Renal cortical epithelial cell (primary cell): ENCODE results near the gene POLR3GL. TPM values are rescaled to one million over a fixed set of nuclear protein-coding genes. Genes with fewer than 3 reads are reported as not detected.

Experiments
- DNase-seq: peaks from one replicate; pipeline ENCODE4 v3.0.0-alpha.2; 2011; ENCODE audit warnings: low read depth
- total RNA-seq: library from RNA; depleted of rRNA; stranded (reverse); fragments of >200 nt; gene quantifications from 2 replicates; pipeline ENCODE4 v1.2.3, GENCODE V29; 2014

The POLR3GL gene
- total RNA-seq, 1 donor from 2014 or later = 12.4 TPM

GRCh38 chr1:145974721-145975120 is 10.2 kb downstream of the POLR3GL start:
- DNase-seq = no peak

DNA sequence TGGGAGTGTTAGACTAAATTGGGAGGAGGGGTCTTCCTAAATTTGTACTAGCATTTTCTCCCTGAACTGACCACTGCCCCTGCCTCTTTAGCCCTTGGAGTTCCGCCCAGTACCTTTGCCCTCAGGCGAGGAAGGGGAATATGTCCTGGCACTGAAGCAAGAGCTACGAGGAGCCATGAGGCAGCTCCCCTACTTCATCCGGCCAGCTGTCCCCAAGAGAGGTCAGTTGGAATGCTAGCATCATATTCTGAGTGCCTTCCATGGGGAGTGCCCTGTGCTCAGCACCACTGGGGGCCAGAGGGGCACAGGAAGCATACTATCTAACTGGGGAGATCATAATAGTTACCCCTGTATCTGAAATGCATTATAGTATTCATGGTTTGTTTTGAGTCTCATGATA is 10.7 kb downstream of the POLR3GL start:
- no peak for DNase-seq

DNA sequence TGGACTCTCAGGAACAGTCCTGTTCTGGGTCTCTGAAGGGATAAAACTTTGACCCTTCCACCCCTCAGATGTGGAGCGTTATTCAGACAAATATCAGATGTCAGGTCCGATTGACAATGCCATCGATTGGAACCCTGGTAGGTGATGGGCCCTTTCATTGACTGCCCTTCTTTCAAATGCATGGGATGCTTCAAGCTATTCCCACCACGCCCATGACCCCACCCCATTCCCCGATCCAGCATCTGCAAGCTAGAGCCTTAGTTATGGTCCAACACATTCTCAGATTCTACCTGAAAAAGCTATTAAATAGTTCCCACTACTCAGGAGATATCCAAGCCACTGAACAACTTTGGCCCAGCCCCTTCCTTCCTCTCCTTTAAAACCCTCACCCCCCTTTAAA is 12.5 kb downstream of the POLR3GL start:
- DNase-seq = no peak

- DNase-seq = peak; percentile 76
Observed at GRCh38 chr1:145977486-145978470, 13.3 kb downstream of the POLR3GL start.

DNA sequence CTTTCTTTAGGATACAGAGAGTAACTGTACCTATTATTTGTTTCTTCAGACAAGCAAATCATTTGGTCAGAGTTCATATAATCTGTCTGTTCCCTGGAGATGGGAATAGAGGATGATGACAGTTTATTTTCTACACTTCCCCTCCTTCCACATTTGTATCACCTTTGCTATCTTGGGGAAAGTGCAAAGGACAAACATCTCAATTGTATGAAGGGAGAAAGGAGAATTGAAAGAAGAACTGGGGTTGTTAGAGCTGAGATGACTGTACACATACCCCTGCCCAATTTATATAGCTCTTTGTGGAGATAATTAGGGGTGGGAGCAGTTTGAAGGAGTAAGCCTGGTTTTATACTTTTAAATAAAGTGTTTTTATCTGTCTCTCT is 14.0 kb downstream of the POLR3GL start:
- no peak for DNase-seq

DNA sequence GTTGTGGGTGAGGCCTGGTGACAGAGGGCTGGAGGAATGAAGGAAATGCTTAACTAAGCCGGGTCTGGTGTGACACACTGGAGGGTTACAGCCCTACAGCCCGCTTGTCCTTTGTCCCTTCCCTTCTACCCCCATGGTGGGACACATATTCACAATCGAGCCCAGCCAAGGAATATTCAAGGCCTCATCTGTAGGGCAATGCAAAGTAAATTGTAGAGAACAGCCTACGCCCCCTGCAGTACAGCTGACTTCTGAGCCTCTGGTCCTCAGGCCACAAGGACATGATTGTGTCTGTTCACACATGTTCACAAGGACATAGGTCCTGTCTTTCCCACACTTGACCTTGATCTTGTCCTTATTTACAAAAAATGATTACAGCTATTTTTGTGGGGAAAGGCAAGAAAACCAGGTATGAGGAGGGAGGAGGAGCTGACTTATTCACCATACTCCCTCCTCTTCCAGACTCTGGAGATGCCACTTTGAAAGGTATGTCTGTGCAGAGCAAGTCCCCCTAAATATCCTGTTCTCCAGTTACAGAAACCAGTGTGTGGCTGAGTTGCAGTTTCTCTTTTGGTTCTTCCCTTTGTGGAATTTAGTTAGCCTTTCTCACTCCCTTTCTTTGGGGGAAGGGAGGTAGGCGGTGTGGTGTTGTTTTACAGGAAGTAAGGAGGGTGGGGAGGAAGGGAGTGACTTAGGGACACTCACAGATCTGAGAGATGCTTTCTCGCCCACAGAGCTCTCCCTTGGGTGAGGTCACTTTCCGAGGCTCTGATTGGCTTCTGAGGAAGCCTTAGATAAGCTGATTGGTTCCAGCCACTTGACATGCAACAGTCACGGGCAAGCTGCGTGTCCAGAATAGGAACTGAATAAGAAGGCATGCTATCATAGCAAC is 14.6 kb downstream of the POLR3GL start:
- peak; percentile 99 for DNase-seq

DNA sequence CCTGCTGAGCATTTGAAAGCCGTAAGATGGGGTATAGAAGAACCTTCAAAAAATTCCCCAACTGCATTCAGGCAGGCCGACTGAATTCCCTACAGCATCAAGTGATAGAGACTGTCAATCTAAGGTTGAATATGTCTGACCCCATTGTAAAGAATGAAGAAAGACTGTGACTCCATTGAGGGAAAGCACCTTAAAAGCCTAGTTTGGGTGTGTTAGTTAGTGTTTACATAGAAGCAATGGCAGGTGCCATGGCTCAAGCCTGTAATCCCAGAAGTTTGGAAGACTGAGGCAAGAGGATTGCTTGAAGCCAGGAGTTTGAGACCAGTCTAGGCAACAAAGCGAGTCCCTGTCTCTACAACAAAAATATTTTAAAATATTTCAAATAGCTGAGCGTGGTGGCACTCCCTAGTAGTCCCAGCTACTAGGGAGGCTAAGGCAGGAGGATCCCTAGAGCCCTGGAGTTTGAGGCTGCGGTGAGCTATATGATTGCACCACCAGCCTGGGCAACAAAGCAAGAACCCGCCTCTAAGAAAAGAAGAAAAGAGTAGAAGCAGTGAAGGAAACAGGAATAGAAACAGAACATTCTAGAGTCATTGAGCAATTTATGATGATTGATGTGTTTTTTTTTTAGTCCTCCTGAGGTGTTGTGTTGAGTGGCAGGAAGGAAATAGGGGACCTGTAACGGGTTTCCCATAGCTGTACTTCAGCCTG is 15.4 kb downstream of the POLR3GL start:
- no peak for DNase-seq

DNA sequence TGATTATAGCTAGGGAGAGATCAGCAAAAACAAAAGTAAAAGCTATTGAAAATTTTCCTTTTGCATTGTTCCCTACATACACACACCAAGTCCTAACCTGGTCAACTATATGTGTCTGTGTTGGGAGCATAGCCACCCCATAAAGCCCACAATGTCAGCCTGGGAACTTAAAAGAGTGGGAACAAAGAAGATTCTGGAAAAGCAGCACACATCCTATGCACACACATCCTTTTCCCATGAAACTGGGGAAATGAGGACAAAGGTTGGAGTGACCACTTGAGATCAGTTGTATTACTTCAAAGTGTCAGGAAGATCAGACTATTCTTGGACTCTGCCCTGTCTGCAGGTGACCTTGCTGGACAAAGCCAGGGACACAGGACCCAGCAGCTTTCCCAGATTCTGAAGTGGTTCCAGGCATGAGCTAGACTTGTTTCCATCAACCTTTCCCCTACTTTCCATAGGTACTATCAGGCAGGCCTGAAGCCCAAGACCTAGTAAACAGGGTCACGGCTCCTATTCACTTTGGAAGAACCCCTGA is 16.0 kb downstream of the POLR3GL start:
- no peak for DNase-seq

DNA sequence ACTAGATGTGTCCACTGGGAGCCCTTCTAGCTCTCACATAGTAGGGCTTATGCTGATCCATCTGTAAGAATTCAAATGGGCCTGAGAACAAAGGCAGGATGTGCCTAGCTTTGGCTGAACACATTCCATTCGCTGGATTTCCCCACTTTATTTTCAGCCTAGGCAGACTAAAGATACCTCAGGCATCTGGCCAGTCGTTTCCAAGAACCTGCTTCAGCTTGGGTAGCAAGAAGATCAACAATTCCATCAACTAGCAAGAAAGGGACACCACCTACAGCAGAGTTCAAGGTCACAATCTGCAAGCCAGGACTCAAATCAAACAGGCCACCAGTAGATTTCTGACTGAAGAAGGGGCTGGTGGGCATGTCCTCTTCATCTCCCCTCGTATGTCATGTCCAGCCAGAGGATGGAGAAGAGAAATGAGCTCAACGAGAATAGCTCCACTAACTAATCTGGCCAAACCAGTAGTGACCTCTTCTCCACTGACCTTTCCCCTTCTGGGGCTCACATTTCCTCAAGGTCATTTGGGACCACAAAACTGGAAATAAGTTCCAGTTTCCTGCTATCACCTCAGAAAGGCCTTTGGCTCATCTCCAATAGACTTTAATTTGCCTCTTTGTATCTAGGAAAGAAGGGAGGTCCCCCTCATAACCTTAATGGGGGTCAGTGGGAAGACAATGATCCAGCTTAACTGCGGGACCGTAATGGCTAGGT is 17.7 kb downstream of the POLR3GL start:
- no peak for DNase-seq

- DNase-seq = no peak
Observed at GRCh38 chr1:145983206-145983675, 18.8 kb downstream of the POLR3GL start.

DNA sequence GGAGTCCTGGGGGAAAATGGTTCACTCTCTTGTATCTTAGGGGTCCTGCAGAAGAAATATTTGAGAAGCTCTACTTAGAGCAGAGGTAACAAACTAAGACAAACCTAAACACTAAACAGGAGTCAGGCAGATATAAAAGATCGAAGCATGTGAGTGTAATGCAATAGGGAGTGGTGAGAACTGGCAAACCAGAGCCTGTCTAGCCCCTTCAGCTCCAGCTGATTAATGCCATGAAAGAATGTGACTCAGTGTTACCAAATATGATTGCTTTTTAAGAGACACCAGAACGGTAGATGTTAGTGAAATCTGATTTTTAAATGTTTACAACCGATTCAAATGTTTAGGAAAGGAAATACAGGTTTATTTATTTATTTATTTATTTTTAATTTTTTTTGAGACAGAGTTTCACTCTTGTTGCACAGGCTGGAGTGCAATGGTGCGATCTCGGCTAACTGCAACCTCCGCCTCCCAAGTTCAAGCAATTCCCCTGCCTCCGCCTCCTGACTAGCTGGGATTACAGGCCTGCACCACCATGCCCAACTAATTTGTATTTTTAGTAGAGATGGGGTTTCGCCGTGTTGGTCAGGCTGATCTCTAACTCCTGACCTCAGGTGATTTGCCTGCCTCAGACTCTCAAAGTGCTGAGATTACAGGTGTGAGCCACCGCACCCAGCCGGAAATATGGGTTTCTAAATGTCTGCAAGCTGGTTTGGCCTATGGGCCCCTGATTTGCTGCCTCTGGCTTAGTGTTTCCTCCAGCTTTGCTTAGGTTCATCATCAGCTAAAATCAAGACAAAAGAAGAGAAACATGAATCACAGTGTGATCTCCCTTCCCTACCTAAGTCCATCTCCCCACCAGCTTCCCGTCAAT is 19.7 kb downstream of the POLR3GL start:
- no peak for DNase-seq

GRCh38 chr1:145985129-145985501 is 20.6 kb downstream of the POLR3GL start:
- DNase-seq = no peak

GRCh38 chr1:145985502-145986439 is 21.3 kb downstream of the POLR3GL start:
- DNase-seq = peak; percentile 97

DNA sequence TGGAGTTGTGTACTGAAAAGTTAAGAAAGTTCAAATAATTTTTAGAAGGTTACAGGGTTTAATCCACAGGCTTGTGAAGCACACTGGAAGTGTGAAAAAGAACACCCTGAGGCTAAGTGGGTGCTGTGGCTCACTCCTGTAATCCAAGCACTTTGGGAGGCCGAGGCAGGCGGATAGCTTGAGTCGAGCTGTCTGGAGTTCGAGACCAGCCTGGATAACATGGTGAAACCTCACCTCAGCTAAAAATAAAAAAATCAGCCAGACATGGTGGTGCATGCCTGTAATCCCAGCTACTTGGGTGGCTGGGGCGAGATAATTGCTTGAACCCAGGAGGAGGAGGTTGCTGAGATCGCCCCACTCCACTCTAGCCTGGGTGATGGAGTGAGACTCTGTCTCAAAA is 22.1 kb downstream of the POLR3GL start:
- DNase-seq = no peak

- DNase-seq = no peak
Observed at GRCh38 chr1:145987926-145988325, 23.4 kb downstream of the POLR3GL start.

- DNase-seq = no peak
Observed at GRCh38 chr1:145988773-145989172, 24.3 kb downstream of the POLR3GL start.

GRCh38 chr1:145990249-145990855 is 25.9 kb downstream of the POLR3GL start:
- peak; percentile 62 for DNase-seq

GRCh38 chr1:145991735-145992412 is 27.4 kb downstream of the POLR3GL start:
- peak; percentile 61 for DNase-seq
